Measurements from ENCODE around the gene DPP6. TPM values are rescaled to one million over a fixed set of nuclear protein-coding genes. Genes with fewer than 3 reads are reported as not detected.

Gene DPP6
- total and polyA plus RNA-seq, 2 experiments from 2014 or later, result not detected

GRCh38 chr7:154884348-154884920, 832.2 kb downstream of the DPP6 start (continued):
- TF ChIP-seq, protein P1, sequence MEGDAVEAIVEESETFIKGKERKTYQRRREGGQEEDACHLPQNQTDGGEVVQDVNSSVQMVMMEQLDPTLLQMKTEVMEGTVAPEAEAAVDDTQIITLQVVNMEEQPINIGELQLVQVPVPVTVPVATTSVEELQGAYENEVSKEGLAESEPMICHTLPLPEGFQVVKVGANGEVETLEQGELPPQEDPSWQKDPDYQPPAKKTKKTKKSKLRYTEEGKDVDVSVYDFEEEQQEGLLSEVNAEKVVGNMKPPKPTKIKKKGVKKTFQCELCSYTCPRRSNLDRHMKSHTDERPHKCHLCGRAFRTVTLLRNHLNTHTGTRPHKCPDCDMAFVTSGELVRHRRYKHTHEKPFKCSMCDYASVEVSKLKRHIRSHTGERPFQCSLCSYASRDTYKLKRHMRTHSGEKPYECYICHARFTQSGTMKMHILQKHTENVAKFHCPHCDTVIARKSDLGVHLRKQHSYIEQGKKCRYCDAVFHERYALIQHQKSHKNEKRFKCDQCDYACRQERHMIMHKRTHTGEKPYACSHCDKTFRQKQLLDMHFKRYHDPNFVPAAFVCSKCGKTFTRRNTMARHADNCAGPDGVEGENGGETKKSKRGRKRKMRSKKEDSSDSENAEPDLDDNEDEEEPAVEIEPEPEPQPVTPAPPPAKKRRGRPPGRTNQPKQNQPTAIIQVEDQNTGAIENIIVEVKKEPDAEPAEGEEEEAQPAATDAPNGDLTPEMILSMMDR (conservative IDR thresholded peaks at IDR 0.05; ENCODE audit: low read depth in 2 of 2), result no peak
- no peak for TF ChIP-seq POLR2AphosphoS5 (IDR thresholded peaks at IDR 0.05; ENCODE audit: low read depth)
- TF ChIP-seq, protein P2, sequence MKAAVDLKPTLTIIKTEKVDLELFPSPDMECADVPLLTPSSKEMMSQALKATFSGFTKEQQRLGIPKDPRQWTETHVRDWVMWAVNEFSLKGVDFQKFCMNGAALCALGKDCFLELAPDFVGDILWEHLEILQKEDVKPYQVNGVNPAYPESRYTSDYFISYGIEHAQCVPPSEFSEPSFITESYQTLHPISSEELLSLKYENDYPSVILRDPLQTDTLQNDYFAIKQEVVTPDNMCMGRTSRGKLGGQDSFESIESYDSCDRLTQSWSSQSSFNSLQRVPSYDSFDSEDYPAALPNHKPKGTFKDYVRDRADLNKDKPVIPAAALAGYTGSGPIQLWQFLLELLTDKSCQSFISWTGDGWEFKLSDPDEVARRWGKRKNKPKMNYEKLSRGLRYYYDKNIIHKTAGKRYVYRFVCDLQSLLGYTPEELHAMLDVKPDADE (IDR thresholded peaks at IDR 0.05), result no peak
- TF ChIP-seq JUNB (IDR thresholded peaks at IDR 0.05; ENCODE audit: unreplicated experiment), result no peak

GRCh38 chr7:154886591-154886990, 834.4 kb downstream of the DPP6 start:
- H3K4me1 ChIP-seq (ENCODE audit: insufficient read depth), result no peaks in the 10 kb centered on the region
- TF ChIP-seq EZH2 (IDR thresholded peaks at IDR 0.05; ENCODE audit: low read depth, unreplicated experiment) (no peak), EZH2phosphoT487 (IDR thresholded peaks at IDR 0.05; ENCODE audit: unreplicated experiment) (no peak), ZNF114 (CRISPR knock-in tag; IDR thresholded peaks at IDR 0.05) (no peak), POLR2AphosphoS5 (IDR thresholded peaks at IDR 0.05; ENCODE audit: low read depth) (no peak), NANOG (IDR thresholded peaks at IDR 0.05; ENCODE audit: borderline replicate concordance) (no peak), CREB1 (CRISPR knock-in tag; IDR thresholded peaks at IDR 0.05; ENCODE audit: low read depth) (no peak), STAT1 (IDR thresholded peaks at IDR 0.05; ENCODE audit: unreplicated experiment) (no peak)
- TF ChIP-seq, protein P2 (IDR thresholded peaks at IDR 0.05), result no peak
- TF ChIP-seq, protein P3, sequence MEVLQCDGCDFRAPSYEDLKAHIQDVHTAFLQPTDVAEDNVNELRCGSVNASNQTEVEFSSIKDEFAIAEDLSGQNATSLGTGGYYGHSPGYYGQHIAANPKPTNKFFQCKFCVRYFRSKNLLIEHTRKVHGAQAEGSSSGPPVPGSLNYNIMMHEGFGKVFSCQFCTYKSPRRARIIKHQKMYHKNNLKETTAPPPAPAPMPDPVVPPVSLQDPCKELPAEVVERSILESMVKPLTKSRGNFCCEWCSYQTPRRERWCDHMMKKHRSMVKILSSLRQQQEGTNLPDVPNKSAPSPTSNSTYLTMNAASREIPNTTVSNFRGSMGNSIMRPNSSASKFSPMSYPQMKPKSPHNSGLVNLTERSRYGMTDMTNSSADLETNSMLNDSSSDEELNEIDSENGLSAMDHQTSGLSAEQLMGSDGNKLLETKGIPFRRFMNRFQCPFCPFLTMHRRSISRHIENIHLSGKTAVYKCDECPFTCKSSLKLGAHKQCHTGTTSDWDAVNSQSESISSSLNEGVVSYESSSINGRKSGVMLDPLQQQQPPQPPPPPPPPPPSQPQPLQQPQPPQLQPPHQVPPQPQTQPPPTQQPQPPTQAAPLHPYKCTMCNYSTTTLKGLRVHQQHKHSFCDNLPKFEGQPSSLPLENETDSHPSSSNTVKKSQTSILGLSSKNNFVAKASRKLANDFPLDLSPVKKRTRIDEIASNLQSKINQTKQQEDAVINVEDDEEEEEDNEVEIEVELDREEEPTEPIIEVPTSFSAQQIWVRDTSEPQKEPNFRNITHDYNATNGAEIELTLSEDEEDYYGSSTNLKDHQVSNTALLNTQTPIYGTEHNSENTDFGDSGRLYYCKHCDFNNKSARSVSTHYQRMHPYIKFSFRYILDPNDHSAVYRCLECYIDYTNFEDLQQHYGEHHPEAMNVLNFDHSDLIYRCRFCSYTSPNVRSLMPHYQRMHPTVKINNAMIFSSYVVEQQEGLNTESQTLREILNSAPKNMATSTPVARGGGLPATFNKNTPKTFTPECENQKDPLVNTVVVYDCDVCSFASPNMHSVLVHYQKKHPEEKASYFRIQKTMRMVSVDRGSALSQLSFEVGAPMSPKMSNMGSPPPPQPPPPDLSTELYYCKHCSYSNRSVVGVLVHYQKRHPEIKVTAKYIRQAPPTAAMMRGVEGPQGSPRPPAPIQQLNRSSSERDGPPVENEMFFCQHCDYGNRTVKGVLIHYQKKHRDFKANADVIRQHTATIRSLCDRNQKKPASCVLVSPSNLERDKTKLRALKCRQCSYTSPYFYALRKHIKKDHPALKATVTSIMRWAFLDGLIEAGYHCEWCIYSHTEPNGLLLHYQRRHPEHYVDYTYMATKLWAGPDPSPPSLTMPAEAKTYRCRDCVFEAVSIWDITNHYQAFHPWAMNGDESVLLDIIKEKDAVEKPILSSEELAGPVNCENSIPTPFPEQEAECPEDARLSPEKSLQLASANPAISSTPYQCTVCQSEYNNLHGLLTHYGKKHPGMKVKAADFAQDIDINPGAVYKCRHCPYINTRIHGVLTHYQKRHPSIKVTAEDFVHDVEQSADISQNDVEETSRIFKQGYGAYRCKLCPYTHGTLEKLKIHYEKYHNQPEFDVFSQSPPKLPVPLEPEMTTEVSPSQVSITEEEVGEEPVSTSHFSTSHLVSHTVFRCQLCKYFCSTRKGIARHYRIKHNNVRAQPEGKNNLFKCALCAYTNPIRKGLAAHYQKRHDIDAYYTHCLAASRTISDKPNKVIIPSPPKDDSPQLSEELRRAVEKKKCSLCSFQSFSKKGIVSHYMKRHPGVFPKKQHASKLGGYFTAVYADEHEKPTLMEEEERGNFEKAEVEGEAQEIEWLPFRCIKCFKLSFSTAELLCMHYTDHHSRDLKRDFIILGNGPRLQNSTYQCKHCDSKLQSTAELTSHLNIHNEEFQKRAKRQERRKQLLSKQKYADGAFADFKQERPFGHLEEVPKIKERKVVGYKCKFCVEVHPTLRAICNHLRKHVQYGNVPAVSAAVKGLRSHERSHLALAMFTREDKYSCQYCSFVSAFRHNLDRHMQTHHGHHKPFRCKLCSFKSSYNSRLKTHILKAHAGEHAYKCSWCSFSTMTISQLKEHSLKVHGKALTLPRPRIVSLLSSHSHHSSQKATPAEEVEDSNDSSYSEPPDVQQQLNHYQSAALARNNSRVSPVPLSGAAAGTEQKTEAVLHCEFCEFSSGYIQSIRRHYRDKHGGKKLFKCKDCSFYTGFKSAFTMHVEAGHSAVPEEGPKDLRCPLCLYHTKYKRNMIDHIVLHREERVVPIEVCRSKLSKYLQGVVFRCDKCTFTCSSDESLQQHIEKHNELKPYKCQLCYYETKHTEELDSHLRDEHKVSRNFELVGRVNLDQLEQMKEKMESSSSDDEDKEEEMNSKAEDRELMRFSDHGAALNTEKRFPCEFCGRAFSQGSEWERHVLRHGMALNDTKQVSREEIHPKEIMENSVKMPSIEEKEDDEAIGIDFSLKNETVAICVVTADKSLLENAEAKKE (CRISPR knock-in tag; IDR thresholded peaks at IDR 0.05), result no peak
- H3K36me3 ChIP-seq (ENCODE audit: insufficient read depth), result no peaks in the 10 kb centered on the region
- Mint-ChIP-seq H3K4me1 (no peaks in the 10 kb centered on the region), H3K27ac (no peak overlapping the region), H3K36me3 (ENCODE audit: low read depth) (peaks cover 8% of the 10 kb centered on the region; the same call in 1 of the 3 replicates), H3K9me3 (peaks cover 17% of the 10 kb centered on the region), H3K4me3 (no peak overlapping the region), H3K27me3 (ENCODE audit: insufficient read depth, low read depth, poor library complexity) (no peaks in the 10 kb centered on the region)
- DNase-seq (ENCODE audit: low spot score) (no peak), ATAC-seq (no peak)
- no peak overlapping the region for H3K4me2 ChIP-seq
- no peaks in the 10 kb centered on the region for H3K79me2 ChIP-seq (replicated peaks; ENCODE audit: insufficient read depth)
- no peaks in the 10 kb centered on the region for H4K20me1 ChIP-seq (replicated peaks; ENCODE audit: insufficient read depth)
- H3K27me3 ChIP-seq (ENCODE audit: insufficient read depth), result no peaks in the 10 kb centered on the region
- no peak overlapping the region for H3K27ac ChIP-seq (ENCODE audit: low read depth)
- peaks cover 5% of the 10 kb centered on the region for H3F3A ChIP-seq (replicated peaks; ENCODE audit: low read depth)
- no peak overlapping the region for H2AFZ ChIP-seq
- no peak overlapping the region for H3K4me3 ChIP-seq
- no peaks in the 10 kb centered on the region for H3K9me2 ChIP-seq (ENCODE audit: insufficient read depth)
